ENCODE results near the gene TGFB3.

TGFB3 gene

DNA sequence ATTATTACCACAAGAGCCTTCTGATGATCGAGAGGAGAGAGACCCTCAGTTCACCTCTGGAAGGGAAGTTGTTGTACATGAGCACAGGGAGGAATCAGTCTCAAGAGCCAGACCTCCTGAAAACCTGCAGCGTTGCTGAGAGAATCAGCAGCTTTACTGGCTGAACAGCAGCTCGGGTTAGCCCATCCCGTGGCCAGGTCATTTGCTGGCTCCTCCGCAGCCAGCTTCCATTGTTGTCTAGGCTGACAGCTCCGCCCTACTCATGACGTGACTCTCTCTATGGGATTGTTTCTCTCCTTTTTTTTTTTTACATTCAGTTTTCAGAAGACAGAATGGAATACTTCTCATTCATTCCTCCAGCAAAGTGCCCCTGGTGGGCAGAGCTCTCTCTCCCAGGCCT, 69.9 kb downstream of the TGFB3 start:
- H3K9ac ChIP-seq (ENCODE audit: low read length) = no peak overlapping the region
- H2AFZ ChIP-seq (ENCODE audit: low read depth, low read length, severe bottlenecking) = no peak overlapping the region
- no peaks in the 10 kb centered on the region for H3K36me3 ChIP-seq (ENCODE audit: low read length)
- H3K9me3 ChIP-seq (ENCODE audit: insufficient read depth, low read length) = no peaks in the 10 kb centered on the region
- no peak overlapping the region for H3K4me3 ChIP-seq (ENCODE audit: insufficient read depth, low read length, poor library complexity, severe bottlenecking)
- no peaks in the 10 kb centered on the region for H3K9me2 ChIP-seq (replicated peaks; ENCODE audit: insufficient read depth, low read length)
- TF ChIP-seq, protein P1, sequence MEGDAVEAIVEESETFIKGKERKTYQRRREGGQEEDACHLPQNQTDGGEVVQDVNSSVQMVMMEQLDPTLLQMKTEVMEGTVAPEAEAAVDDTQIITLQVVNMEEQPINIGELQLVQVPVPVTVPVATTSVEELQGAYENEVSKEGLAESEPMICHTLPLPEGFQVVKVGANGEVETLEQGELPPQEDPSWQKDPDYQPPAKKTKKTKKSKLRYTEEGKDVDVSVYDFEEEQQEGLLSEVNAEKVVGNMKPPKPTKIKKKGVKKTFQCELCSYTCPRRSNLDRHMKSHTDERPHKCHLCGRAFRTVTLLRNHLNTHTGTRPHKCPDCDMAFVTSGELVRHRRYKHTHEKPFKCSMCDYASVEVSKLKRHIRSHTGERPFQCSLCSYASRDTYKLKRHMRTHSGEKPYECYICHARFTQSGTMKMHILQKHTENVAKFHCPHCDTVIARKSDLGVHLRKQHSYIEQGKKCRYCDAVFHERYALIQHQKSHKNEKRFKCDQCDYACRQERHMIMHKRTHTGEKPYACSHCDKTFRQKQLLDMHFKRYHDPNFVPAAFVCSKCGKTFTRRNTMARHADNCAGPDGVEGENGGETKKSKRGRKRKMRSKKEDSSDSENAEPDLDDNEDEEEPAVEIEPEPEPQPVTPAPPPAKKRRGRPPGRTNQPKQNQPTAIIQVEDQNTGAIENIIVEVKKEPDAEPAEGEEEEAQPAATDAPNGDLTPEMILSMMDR (IDR thresholded peaks at IDR 0.05; ENCODE audit: insufficient read depth, low read length, poor library complexity, severe bottlenecking) = no peak
- TF ChIP-seq EZH2phosphoT487 (conservative IDR thresholded peaks at IDR 0.05; ENCODE audit: low read length) = no peak
- H4K20me1 ChIP-seq (ENCODE audit: low read depth, low read length) = no peaks in the 10 kb centered on the region
- H3K4me2 ChIP-seq (ENCODE audit: low read depth, low read length, poor library complexity, severe bottlenecking) = no peak overlapping the region
- H3K27ac ChIP-seq (ENCODE audit: low read depth, low read length) = no peak overlapping the region
- no peaks in the 10 kb centered on the region for H3K27me3 ChIP-seq (ENCODE audit: low read length)
- no peaks in the 10 kb centered on the region for H3F3A ChIP-seq (ENCODE audit: insufficient read depth)
- H3K79me2 ChIP-seq (ENCODE audit: insufficient read depth, low read length) = no peaks in the 10 kb centered on the region

DNA sequence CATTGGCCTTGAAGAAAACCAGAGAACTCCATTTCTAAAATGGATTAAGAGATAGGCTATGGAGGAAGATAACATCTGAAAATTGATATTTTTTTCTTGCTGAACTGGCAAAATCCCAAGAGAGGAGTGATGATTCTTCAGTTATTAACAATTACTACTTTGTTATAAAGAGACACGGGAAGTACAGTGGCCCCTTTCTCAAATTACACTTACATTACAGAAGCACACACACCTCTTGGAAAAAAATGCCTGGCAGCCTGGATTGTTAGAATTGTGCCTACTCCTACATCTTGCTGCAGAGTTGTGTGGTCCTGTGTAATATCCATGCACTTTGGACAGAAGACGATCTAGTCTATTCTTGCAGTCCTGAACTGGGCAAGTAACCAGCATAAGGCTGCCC, 71.7 kb downstream of the TGFB3 start:
- Histone ChIP-seq H3K4me3 (ENCODE audit: insufficient read depth, low read length, poor library complexity, severe bottlenecking) (no peak overlapping the region), H2AFZ (ENCODE audit: low read depth, low read length, severe bottlenecking) (no peak overlapping the region), H4K20me1 (ENCODE audit: low read depth, low read length) (no peaks in the 10 kb centered on the region), H3K4me2 (ENCODE audit: low read depth, low read length, poor library complexity, severe bottlenecking) (no peak overlapping the region), H3K9me2 (replicated peaks; ENCODE audit: insufficient read depth, low read length) (no peaks in the 10 kb centered on the region), H3K27me3 (ENCODE audit: low read length) (no peaks in the 10 kb centered on the region), H3F3A (ENCODE audit: insufficient read depth) (no peaks in the 10 kb centered on the region), H3K9me3 (ENCODE audit: insufficient read depth, low read length) (no peaks in the 10 kb centered on the region), H3K27ac (ENCODE audit: low read depth, low read length) (no peak overlapping the region), H3K79me2 (ENCODE audit: insufficient read depth, low read length) (no peaks in the 10 kb centered on the region), H3K9ac (ENCODE audit: low read length) (no peak overlapping the region), H3K36me3 (ENCODE audit: low read length) (no peaks in the 10 kb centered on the region)
- TF ChIP-seq EZH2phosphoT487 (conservative IDR thresholded peaks at IDR 0.05; ENCODE audit: low read length) = no peak
- TF ChIP-seq, protein P1 (IDR thresholded peaks at IDR 0.05; ENCODE audit: insufficient read depth, low read length, poor library complexity, severe bottlenecking) = no peak

DNA sequence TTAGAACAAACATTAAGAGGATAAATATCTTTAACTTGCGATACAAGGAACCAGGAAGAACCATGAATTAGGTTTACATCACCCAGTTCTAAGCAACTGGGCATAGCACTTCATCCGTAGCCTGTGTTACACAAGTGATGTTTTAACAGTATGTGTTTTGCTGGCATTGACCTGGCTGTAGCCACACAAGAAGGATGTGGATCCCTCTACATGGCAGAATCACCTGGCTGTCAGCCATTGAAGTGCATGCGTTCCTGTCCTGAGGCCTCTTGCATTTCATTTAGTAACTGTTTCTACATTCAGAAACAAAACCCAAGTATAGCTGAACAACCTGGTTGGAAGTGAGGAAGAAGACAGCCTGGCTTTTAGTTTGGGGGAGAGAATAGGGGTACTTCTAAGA, 72.2 kb downstream of the TGFB3 start:
- H3F3A ChIP-seq (ENCODE audit: insufficient read depth) = no peaks in the 10 kb centered on the region
- no peaks in the 10 kb centered on the region for H3K36me3 ChIP-seq (ENCODE audit: low read length)
- no peaks in the 10 kb centered on the region for H3K9me3 ChIP-seq (ENCODE audit: insufficient read depth, low read length)
- H4K20me1 ChIP-seq (ENCODE audit: low read depth, low read length) = no peaks in the 10 kb centered on the region
- no peak overlapping the region for H3K9ac ChIP-seq (ENCODE audit: low read length)
- no peak overlapping the region for H3K4me2 ChIP-seq (ENCODE audit: low read depth, low read length, poor library complexity, severe bottlenecking)
- TF ChIP-seq, protein P1 (IDR thresholded peaks at IDR 0.05; ENCODE audit: insufficient read depth, low read length, poor library complexity, severe bottlenecking) = no peak
- no peak for TF ChIP-seq EZH2phosphoT487 (conservative IDR thresholded peaks at IDR 0.05; ENCODE audit: low read length)
- no peak overlapping the region for H2AFZ ChIP-seq (ENCODE audit: low read depth, low read length, severe bottlenecking)
- H3K27me3 ChIP-seq (ENCODE audit: low read length) = no peaks in the 10 kb centered on the region
- no peak overlapping the region for H3K4me3 ChIP-seq (ENCODE audit: insufficient read depth, low read length, poor library complexity, severe bottlenecking)
- H3K9me2 ChIP-seq (replicated peaks; ENCODE audit: insufficient read depth, low read length) = no peaks in the 10 kb centered on the region
- H3K79me2 ChIP-seq (ENCODE audit: insufficient read depth, low read length) = no peaks in the 10 kb centered on the region
- H3K27ac ChIP-seq (ENCODE audit: low read depth, low read length) = no peak overlapping the region
